WERI-Rb-1 (cell line): Measurements from ENCODE around the gene VAMP8.
A peak's percentile ranks its signal among the peaks of the same experiment; 100 is the strongest.
"Not testable (repeated sequence)": the region's sequence is repeated elsewhere in the genome, so short reads cannot be mapped to it uniquely, and the experiment has no call there.

Experiments used
- DNase-seq: peaks from one replicate; pipeline ENCODE4 v3.0.0-alpha.2; 2020
- H3K27ac ChIP-seq: fragments of 250-450 bp; sonication (Bioruptor Pico); 2 replicates; pipeline ENCODE4 v1.5.1; 2020; ENCODE audit warnings: mild to moderate bottlenecking, moderate library complexity
- H3K27me3 ChIP-seq: fragments of 250-450 bp; sonication (Bioruptor Pico); 2 replicates; pipeline ENCODE4 v1.5.1; 2021; ENCODE audit warnings: mild to moderate bottlenecking, low read depth, moderate library complexity; ENCODE audit not compliant: insufficient read depth, severe bottlenecking
- H3K36me3 ChIP-seq: fragments of 250-450 bp; sonication (Bioruptor Pico); 2 replicates; pipeline ENCODE4 v1.5.1; 2020; ENCODE audit warnings: mild to moderate bottlenecking, moderate library complexity
- H3K4me3 ChIP-seq: 2 replicates; pipeline ENCODE4 v1.5.1; 2011; ENCODE audit warnings: low read depth, mild to moderate bottlenecking, control low read depth, low read length
- H3K9me3 ChIP-seq: fragments of 250-450 bp; sonication (Bioruptor Pico); 2 replicates; pipeline ENCODE4 v1.5.1; 2021; ENCODE audit warnings: mild to moderate bottlenecking, moderate library complexity; ENCODE audit not compliant: severe bottlenecking
- CTCF ChIP-seq: IDR thresholded peaks from 2 replicates; pipeline ENCODE4 v1.5.1; 2011; ENCODE audit warnings: low read depth, mild to moderate bottlenecking, control low read depth, inconsistent platforms, low read length

Gene VAMP8

GRCh38 chr2:85601771-85602475 is 24.5 kb downstream of the VAMP8 start:
- no peaks in the 10 kb centered on the region for H3K27me3 ChIP-seq
- no peak overlapping the region for H3K27ac ChIP-seq
- TF ChIP-seq CTCF, result no peak
- H3K9me3 ChIP-seq, result no peaks in the 10 kb centered on the region
- H3K36me3 ChIP-seq, result peaks cover 15% of the 10 kb centered on the region
- peak overlapping the region; percentile 53 for H3K4me3 ChIP-seq
- DNase-seq, result peak; percentile 35

- Histone ChIP-seq H3K27ac (no peak within 1 kb of the TSS), H3K36me3 (peaks cover 11% of the 10 kb centered on the region)
These were observed 25.3 kb downstream of the VAMP8 start, which contains the start of gene TMEM150A for GRCh38 chr2:85602476-85603234. TSS of gene TMEM150A (minus strand) at chr2:85602698. CDS start at chr2:85601948, 750 bp downstream.

GRCh38 chr2:85604133-85604444 is 26.7 kb downstream of the VAMP8 start:
- DNase-seq, H3K9me3 ChIP-seq, H3K4me3 ChIP-seq, H3K27me3 ChIP-seq, H3K27ac ChIP-seq: not testable (repeated sequence)
- H3K36me3 ChIP-seq, result peaks cover 15% of the 10 kb centered on the region

More at GRCh38 chr2:85602476-85603234, 25.3 kb downstream of the VAMP8 start, which contains the start of gene TMEM150A:
- no peaks in the 10 kb centered on the region for H3K27me3 ChIP-seq
- DNase-seq, result peak; percentile 91
- no peaks in the 10 kb centered on the region for H3K9me3 ChIP-seq
- H3K4me3 ChIP-seq, result peak within 1 kb of the TSS; percentile 56
- TF ChIP-seq CTCF, result peak; percentile 16; the same call in 1 of the 2 replicates

GRCh38 chr2:85604568-85605339 is 27.4 kb downstream of the VAMP8 start:
- Histone ChIP-seq H3K4me3 (no peak overlapping the region), H3K36me3 (peaks cover 21% of the 10 kb centered on the region), H3K27ac (no peak overlapping the region), H3K27me3 (no peaks in the 10 kb centered on the region), H3K9me3 (no peaks in the 10 kb centered on the region)
- no peak for TF ChIP-seq CTCF
- DNase-seq, result no peak

- Histone ChIP-seq H3K27ac (no peak overlapping the region), H3K4me3 (no peak overlapping the region), H3K27me3 (no peaks in the 10 kb centered on the region), H3K36me3 (peaks cover 25% of the 10 kb centered on the region), H3K9me3 (no peaks in the 10 kb centered on the region)
- TF ChIP-seq CTCF, result no peak
- DNase-seq, result no peak
These were observed 28.2 kb downstream of the VAMP8 start for GRCh38 chr2:85605406-85606115.
